Left forelimb (tissue), 1 donor: ENCODE results near the gene MAGI1.

Experiments used
- DNase-seq: peaks from one replicate; pipeline ENCODE4 v3.0.0-alpha.2; 2018; ENCODE audit warnings: low spot score

Gene MAGI1

DNA sequence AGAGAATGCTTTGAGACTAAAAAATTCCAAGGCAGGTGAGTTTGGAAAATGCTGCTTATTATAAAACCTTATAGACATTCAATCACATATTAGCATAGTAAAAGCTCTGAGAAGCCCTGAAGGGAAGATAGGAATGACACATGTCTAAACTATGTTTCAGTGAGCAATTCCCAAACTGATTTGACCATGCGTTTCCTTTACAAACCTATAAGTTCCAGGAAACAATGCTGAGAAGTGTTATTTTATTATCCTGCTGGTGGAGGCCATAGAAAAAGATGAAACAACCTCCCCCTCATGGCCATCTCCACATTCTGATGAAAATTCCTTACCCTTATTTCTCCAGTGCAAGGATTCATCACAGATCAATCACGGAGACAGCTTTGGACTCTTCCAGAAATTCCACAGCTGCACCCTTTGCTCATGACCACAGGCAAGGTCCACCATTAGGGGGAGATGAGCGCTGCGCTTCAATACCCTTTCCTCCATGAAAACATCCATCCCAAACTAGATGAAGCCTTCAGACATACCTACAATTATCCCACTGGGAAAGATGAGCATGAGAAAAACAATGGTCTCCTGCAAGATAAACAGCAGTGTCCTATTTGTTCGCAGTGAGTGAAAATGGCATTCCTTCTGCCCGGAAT lies 372.1 kb downstream of the MAGI1 start:
- no peak for DNase-seq

DNA sequence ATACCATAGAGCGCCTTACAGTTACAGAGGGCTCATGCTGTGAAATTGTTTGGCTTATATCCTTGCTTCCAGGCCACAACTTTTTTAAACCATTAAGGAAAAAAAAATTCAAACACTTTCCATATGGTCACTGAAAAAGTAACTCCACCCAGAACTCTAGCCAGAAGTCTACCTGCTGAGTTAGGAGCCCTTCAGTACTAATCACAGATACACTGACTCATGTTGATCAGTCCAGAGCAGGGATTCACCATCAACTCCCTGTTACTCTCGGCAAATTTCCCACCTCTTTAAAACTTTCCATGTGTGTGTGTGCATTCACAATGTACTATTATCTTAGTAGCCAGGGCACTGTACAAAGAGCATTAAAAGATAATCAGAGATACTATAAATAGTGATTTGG lies 372.8 kb downstream of the MAGI1 start:
- no peak for DNase-seq

DNA sequence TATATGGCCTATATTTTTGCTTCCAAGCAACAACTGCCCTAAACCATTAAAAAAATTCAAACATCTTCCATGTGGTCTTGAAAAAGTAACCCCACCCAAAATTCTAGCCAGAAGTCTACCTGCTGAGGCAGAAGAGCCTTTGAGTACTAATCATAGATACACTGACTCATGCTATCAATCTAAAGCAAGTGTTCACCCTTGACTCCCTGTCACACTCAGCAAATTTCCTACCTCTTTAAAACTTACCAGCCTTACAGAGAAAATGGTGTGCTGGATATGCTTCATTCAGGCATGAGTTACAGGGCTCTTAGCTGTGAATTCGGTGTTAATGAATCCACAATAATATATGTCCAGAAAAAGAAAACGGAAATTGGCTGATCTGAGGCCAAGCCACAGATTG lies 373.8 kb downstream of the MAGI1 start:
- DNase-seq, result no peak

DNA sequence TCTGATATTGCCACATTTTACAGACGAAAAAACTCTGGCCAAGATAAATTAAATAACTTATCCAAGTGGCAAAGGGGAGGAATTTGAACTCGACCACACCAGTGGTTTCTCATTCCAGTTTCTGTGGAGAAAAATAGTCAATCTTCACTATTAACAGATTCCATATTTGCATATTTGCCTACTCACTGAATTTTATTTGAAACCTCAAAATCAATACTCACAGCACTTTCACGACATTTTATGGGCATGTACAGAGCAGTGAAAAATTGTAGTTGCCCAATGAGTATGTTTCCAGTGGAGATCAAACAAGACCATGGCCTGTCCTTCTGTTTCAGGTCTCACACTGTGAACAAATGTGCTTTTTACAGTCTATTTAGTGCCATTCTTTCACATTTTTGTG lies 374.3 kb downstream of the MAGI1 start:
- no peak for DNase-seq

DNA sequence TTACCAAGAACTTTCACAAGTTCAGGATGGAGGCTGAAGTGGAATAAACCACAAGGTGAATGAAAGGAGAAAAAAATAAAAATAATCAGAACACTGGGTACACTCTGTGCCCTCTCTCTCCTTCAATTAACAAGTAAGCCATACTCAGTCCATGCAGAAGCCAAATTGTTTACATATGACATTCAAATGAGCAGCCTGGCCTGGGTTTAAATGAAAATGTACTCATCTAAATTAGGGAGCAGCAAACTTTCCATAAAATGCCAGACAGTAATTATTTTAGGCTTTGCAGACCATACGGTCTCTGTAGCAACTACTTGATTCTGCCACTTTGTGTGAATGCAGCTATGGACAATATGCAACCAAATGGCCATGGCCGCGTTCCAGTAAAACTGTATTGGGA lies 376.6 kb downstream of the MAGI1 start:
- DNase-seq, result no peak

DNA sequence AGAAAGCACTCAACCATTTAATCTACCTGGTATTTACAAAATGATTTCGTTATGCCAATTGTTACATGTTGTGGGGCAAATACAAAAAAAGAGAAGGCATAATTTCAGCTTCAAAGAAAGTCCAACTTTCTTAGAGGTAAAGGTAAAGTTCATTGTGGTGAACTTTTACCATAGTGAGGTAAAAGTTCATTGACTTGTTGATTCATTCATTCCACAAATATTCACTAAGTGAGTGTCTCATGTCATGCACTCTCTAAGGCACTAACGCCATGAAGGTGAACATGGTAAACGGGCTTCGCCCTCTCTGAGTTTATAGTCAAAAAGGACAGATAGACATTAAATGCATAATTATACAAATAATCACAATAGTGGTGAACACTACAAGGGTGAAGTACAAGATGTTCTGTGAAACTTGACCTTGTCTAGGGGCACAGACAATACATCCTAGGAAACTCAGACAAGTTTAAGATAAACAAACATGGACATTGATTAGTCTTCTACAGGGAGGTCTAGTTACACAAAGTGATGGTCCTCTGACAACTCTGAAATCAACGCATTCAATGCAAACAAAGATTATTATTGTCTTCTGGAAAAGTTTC lies 378.6 kb downstream of the MAGI1 start:
- no peak for DNase-seq

DNA sequence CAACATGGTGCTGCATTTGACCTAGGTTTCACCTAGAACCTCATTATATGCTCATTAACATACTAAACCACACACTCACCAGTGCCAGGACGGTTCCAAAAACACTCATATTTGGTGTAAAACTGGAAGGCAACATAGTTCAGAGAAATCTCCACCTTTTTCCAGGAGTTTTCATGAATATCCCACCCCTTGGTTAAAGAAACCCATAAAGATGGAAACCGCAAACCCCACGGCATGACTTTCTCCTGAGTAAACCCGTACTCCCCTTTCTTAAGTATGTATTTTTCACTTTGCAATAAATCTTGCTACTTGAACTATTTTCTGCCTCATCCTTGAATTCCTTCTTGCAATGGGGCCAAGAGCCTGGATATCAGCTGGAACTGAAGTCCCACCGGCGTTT lies 379.3 kb downstream of the MAGI1 start:
- DNase-seq, result no peak

DNA sequence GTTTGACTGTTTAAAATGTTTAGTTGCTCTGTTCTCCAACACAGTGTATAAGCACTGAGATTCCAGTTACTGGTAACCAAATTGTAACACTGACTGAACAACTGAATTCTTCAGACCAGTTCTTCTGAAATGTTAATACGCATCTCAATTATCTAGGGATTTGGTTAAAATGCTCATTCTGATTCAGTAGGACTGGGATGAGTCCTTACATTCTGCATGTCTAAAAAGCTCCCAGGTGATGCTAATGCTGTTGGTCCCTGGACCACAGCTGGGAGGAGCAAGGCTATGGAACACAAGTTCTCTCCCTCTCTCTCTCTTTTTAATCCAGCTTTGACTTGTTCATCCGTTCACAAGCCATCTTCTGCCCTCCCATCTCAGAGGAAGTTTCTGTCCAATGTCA lies 380.3 kb downstream of the MAGI1 start:
- DNase-seq, result no peak

DNA sequence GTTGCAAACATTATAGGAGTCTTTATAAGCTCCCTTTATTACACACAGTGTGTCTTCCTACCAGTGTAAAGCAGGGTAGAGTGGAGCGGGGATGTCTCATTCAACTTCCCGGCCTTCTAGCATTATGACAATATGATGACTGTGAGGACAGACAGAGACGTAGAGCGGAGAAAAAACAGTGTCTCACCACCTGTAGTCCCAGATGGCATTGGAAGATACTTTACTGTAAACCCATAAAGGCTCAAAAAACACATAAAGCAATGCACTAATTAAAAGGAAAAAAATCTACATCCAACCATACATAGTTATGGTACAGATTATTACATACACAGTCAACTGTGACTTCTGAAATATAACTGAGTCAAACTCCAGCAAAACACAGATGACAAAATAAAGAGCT lies 383.7 kb downstream of the MAGI1 start:
- no peak for DNase-seq

DNA sequence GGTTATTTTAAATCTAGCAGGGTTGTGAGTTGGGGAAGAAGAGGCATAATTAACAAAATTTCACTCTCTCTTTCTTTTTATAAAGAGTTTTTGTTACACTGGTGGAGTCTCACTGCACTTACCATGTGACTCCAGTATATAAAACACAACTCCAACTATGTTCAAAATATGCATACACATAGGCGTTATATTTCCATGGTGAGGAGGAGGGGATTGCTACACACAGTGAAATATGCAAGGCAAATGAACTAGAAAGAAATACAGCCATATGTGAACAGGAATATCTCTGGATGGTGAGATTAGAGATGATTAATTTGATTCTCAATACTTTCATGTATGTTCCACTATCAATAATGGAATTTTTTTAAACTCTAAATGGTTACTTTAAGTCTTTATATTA lies 385.0 kb downstream of the MAGI1 start:
- no peak for DNase-seq

DNA sequence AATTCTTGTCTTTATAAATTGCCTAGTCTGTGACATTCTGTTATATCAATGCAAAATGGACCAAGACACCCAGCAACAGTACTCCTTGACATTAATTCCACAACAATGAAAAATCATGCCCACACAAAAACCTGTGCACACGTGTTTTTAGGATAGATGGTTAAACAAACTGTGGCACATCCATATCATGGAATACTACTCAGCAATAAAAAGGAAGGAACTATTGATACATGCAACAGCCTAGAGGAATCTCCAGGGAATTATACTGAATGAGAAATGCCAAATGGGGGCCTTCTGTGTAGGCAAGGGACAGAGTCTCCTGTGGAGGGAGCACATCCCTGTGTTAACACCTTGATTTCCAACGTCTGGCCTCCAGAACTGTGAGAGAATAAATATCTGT lies 388.5 kb downstream of the MAGI1 start:
- no peak for DNase-seq

DNA sequence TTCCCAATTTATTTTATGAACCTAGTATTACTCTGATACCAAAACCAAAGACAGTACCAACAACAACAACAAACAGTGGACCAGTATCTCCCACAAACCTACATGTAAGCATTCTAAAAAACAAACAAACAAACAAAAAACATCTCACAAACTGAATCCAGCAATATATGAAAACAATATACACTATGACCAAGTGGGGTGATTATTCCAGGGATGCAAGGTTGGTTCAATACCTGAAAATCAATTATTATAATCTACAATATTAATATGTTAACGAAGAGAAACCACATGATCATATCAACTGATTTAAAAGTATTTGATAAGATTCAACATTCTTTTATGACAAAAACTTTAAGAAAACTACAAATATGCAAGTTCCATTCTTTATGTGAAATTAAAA lies 391.3 kb downstream of the MAGI1 start:
- DNase-seq, result no peak

DNA sequence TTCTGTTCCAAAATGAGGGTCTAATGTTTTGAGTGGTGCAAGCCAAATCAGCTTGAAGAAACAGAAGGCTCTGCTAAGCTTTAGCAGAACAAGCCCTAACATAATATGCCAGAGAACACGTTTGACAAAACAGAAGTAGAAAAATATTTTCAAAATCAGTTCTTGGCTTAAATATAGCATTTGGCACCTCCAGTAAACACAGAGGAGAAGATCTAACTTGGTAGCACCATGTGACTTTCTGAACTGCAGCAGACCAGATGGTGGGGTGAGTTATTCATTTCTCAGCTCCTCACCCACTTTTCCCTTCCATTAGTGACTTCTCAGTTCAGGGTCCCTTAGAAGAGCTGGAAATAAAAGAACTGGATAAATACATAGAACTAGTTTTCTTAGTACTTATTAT lies 395.8 kb downstream of the MAGI1 start:
- no peak for DNase-seq

DNA sequence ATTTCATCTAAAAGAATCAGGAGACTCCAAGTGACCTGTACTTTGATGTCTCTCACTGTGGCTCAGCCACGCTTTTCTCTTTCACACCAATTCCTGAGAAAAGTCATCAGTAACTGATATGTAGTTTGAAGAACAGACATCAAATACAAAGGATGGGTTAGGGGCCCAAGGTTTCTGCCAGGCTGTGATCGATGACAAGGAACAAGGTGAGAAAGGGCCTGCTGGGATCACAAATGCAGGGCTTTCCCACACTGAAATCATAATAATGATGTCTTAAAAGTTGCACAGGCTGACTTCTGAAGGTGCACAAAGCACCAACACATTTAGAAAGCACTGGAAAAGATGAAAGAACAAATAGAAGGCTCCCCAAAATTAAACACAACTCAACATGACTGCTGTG lies 396.9 kb downstream of the MAGI1 start:
- DNase-seq, result no peak

DNA sequence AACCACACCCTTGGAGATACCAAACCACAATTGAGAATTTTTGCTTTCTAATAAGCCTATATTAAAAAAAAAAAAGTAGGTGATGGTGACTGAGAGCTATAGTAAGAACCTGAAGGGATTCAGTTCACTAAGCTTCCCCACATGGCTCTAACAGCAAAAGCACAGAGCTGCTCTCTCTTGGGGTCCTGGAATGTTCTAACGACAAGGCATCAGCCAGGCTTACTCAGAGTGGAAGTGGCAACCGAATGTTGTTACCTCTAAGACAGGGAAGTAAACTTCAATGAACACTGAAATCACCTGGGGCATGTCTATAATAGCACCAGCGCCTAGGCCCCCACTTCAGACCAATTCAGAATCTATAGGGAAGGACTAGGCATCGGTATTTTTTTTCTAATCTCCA lies 397.7 kb downstream of the MAGI1 start:
- no peak for DNase-seq

DNA sequence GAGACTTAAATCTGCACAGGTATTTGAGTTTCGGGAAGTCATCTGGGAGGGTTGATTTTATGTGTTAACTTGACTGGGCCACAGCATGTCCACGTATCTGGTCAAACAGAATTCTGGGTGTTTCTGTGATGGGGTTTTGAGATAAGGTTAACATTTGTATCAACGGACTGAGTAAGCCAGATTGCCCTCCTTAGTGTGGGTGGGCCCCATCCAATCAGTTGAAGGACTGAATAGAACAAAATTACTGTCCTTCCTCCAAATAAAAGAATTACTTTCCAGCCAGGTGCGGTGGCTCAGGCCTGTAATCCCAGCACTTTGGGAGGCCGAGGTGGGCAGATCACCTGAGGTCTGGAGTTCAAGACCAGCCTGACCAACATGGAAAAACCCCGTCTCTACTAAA lies 399.3 kb downstream of the MAGI1 start:
- no peak for DNase-seq

DNA sequence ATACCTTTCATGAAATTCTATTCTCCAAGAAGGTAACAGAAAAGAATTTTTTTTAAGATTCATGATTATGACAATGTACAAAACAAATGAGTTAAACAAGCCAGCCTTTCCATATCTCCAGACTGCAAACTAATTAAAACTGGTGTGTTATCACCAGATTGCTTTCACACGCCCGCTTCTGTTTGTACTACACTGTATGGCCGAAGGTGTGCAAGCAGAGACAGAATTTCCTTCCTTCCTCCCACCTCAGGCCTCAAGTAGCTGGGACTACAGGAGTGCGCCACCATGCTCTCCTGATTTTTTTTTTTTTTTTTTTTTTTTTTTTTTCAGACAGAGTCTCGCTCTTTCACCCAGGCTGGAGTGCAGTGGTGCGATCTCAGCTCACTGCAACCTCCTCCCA lies 400.4 kb downstream of the MAGI1 start:
- DNase-seq, result no peak

DNA sequence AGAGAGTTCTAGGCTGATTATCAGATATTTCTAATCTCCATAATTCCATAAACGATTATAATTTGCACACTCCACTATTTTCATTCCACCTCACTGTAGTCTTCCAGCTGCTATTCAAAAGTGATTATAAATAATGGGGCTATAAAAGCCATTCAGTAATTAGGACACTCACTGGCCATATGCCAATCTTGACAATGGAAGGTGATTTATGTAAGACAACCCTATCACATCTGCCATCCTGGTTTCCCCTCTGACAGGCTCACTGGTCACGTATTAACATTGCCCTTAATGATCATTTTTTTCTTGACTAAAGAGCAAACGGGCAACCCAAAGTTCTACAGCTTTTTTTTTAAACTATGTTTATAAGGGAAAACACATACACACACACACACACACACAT lies 402.4 kb downstream of the MAGI1 start:
- DNase-seq, result no peak

DNA sequence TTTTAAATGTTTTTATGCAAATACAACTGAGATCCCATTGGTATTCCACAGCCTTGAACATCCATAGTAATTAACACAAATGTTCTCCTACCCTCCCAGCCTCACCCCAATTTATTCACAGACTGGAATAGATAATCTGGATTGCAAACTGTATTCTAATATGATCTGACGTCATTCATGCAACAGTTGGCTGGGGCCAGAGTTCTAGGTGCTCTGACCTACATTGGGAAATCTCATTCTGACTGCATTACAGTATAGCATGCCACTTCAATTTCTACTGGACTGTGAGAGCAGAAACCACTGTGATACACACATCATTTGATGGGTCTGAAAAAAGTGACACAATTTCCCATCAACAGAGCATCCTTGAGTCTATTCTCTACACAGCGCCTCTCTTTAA lies 403.1 kb downstream of the MAGI1 start:
- no peak for DNase-seq

DNA sequence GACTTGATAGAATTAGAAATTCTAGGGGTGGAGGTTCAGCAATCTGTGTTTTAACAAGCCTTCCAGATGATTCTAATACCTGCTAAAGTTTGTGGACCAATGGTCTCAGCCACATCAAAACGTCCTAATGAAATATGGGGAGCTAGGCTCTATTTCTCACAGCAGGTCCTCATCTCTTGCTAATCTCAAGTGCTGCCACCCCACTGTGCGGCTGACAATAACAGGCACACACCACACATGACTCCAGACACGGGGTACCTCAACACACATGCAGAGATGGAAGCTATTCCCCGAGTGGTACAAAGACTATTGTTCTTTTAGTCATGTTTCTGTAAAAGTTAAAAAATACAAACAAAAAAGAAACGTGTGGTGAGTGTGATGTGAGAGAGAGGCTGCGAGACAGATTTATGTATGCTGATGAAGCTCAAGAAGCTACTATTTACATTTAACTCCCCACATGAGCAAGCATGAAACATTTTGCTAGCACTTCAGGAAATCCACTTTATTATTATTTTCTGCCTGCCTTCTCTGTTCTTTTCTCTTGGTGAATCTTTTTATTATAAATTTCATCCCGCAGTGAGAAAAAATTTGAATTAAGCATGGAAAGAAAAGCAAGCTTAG lies 405.6 kb downstream of the MAGI1 start:
- DNase-seq, result no peak

DNA sequence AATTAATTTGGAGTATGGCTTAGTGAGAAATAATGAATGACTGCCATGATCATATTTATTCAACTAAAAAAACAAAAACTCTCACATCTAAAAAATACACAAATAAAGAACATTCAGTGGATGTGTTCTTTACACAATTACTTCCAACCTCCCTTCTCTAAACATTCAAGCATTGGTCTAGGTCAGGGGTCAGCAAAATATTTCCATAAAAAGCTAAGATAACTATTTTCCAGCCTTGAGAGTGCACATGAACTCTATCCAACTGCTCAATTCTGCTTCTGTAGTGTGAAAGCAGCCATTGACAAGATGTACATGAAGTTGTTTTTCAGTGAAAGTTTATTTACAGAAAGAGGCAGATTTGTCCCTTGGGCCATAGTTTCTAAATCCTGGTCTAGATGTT lies 406.3 kb downstream of the MAGI1 start:
- no peak for DNase-seq

DNA sequence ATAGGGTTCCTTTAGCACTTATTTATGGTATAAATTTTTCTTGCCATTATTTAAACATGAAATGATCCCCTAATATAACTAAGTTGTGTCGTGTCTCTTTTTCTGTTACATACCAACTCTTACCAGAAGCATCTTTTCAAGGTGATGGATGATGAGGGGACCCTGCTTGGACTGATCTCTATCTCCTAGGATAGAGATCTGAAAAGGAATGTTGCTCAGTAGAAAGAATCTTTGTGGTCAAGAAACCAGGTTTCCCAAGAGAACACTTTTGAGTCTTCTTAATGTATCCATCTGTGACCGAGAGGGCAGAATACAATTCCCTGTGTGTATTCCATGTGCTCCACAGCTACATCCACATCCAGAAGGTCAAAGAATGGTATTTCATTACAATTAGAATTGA lies 409.7 kb downstream of the MAGI1 start:
- no peak for DNase-seq

DNA sequence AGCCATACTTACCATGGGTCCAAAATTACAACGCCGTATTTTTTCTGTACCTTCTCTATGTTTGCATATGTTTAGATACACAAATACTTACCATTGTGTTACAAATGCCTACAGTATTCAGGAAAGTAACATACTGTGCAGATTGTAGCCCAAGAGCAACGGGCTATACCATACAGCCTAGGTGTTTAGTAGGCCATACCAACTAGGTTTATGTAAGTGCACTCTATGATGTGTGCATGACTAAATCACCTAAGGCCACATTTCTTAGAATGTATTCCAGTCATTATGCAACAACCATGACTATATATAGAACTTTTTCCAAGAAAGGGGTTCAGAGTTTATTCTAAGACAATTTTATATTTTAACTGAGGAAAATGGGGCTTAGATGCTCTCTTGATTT lies 411.7 kb downstream of the MAGI1 start:
- no peak for DNase-seq

DNA sequence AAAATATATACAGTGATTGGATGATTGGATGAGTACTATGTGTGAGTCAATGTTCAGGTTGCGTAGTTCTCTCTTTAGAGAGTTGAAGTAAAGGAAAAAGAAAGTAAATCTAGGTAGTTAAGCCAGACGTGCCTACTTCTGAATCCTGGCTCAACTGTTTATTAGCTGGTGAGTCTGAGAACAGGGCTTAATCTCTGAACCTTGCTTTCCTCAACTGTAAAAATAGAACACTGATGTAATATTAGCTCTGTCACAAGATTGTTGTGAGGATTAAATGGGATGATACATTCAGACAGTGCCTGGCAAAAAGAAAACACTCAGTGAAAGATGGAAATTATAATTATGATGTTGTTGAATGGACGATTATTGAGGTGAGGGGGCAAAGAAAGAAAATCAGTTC lies 413.4 kb downstream of the MAGI1 start:
- no peak for DNase-seq
